Inflammatory macrophage treated with lipopolysaccharide for 4 hours (primary cell): Measurements from ENCODE around the gene RAB3B.
A peak's percentile ranks its signal among the peaks of the same experiment; 100 is the strongest.

Experiments
- DNase-seq: peaks from one replicate; pipeline ENCODE4 v3.0.0-alpha.2; 2020

Gene RAB3B

DNA sequence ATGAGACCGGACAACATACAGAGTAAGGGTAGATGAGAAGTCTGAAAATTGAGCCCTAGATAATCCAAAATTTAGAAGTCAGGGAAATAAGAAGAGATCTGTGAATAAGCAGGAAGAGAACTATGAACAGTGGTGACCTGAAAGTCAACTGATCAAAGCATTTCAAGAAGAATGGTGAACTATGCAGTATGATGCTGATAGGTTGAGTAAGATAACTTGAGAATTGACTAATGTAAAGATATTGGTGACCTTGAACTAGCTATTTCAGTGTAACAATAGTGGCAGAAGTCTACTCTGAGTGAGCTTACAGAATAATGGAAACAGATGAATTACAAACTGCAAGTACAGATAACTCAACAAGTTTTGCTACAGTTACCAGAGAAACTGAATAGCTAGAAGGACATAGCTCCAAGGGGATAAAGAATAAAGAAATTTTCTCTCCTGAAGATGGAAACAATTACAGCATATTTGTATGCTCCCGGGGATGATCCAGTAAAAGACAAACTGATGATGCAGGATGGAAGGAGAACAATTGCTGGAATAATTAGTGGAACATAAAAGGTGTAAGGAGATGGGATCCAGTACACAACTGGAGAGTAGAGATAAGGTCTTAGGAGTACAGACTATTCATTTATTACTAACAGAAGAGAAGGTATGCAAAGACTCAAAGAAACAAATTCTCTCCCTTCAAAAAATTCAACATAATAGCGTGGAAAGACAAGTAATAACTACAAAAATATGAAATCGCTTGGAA is 122.8 kb downstream of the RAB3B start:
- DNase-seq = peak; percentile 17

DNA sequence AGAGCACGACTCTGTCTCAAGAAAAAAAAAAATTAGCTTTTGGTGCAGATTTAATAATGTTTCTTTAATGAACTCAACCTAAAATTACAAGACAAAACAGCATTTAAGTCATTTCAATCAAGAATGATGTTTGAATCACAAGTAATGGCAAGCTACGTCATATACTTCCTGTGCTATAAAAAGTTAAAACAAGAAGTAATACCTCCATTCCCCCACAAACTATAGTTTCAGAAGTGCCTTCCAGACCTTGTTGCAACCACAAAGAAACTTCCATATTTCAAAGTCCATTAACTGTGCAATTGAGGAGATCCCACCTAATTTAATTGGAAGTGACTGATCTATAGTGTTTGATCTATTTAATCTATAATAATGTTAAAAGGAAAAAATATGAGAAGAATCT is 127.1 kb downstream of the RAB3B start:
- peak; percentile 85 for DNase-seq

DNA sequence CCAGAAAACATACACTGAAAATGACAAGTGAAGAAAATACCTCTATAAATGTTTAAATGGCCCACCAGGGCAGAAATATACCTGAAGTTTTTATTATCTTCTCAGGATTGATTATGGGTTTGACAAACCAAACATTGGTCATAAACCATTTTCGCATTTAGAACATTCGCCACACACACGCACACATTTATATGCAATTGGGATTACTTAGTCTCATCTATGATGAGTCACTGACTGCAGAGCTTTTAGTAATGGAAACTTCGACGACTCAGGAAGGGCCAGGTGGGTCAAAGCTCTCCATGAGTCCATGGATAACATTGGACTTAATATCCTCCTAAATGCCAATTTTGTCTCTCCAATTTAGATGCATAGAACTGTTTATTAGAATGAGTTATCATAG is 128.8 kb downstream of the RAB3B start:
- no peak for DNase-seq

DNA sequence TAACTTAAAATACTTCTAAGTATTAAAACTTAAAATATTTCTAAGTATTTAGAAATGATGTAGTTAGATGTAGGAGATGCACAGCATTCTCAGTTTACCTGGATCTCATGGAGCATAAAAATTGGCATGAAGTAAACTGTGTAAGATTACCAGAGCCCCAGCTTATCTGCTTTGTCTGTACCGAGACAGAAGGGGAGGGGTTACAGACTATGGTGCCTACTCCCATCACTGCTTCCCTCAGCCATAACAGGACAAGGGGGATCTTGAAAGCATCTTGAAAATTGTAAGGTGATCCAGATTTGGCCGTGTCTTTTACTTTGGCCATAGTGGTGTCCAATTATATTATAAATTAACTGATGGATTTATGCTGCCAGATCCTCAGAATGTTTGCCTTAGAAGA is 130.8 kb downstream of the RAB3B start:
- DNase-seq = no peak

DNA sequence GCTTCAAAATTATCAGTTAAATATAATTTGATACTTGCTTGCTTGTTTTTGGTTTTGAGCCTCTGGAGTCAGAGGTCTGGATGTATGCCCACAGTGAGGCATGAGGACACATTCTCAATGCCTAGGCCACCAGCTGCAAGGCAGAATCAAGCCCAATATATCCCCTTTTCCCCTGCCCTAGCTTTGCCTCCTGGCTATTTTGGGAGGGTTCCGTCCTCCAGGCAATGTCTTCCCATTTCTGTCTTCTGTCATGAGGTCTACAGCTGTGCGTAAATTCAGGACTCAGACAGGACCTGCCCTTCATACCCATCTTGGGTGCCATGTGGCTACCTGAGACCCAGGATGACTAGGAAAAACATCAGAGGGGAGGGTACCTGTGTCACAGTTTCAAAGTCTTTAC is 131.2 kb downstream of the RAB3B start:
- DNase-seq = no peak

DNA sequence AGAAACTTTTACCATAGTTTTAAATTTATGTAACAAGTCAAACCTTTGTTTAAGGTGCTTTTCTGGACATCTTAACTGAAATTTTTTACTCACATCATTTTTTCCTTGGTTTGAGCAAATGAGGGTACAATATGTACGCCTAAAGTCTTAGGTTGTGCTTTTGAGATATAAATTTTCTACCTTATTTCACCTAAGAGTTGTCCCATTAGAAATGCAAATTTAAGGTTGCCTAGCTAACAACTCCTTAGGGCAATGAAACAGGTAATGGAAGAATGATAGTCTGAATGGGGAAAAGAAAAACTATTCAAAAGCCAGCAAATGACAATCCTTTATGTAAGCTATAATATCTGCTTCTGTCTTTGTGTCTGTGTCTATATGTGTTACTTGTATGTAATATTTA is 131.6 kb downstream of the RAB3B start:
- no peak for DNase-seq
